Liver (tissue), 9 donors: ENCODE data around the gene DYRK1B. TPM values are rescaled to one million over a fixed set of nuclear protein-coding genes. Genes with fewer than 3 reads are reported as not detected.

Source experiments
- DNase-seq: peaks from one replicate; pipeline ENCODE4 v3.0.0-alpha.2; 2017; ENCODE audit warnings: low spot score
- H3K27ac ChIP-seq, 2 donors: one replicate each; pipeline ENCODE4 v1.7.0; 2013; ENCODE audit warnings: inconsistent platforms in 2 of 2, low read length in 2 of 2, control low read depth in 1 of 2, low read depth in 1 of 2, mild to moderate bottlenecking in 1 of 2
- H3K27me3 ChIP-seq, 4 donors: one replicate each; pipeline versions ENCODE4 v1.6.1 to v1.7.0; 2013; ENCODE audit warnings: low read length in 3 of 4, inconsistent platforms in 1 of 4, mild to moderate bottlenecking in 1 of 4, moderate library complexity in 1 of 4; ENCODE audit not compliant: control insufficient read depth in 4 of 4, insufficient read depth in 4 of 4
- H3K36me3 ChIP-seq, 4 donors: one replicate each; pipeline versions ENCODE4 v1.6.1 to v1.7.0; 2013; ENCODE audit warnings: low read length in 3 of 4, mild to moderate bottlenecking in 3 of 4, low read depth in 1 of 4, moderate library complexity in 1 of 4; ENCODE audit not compliant: control insufficient read depth in 4 of 4, insufficient read depth in 3 of 4
- H3K4me1 ChIP-seq, 4 donors: one replicate each; pipeline versions ENCODE4 v1.6.1 to v1.7.0; 2013; ENCODE audit warnings: low read length in 3 of 4, mild to moderate bottlenecking in 3 of 4, moderate library complexity in 1 of 4; ENCODE audit not compliant: control insufficient read depth in 4 of 4, insufficient read depth in 4 of 4
- H3K4me3 ChIP-seq, 3 donors: one replicate each; pipeline versions ENCODE4 v1.6.1 to v1.7.0; 2013; ENCODE audit warnings: low read length in 3 of 3, control low read depth in 1 of 3, low read depth in 1 of 3, mild to moderate bottlenecking in 1 of 3
- H3K9ac ChIP-seq, 2 donors: one replicate each; pipeline ENCODE4 v1.7.0; 2013; ENCODE audit warnings: low read length in 2 of 2, mild to moderate bottlenecking in 2 of 2, moderate library complexity in 2 of 2, control low read depth in 1 of 2, low read depth in 1 of 2
- H3K9me3 ChIP-seq, 4 donors: one replicate each; pipeline versions ENCODE4 v1.6.1 to v1.7.0; 2013; ENCODE audit warnings: low read length in 3 of 4; ENCODE audit not compliant: control insufficient read depth in 4 of 4
- ATF3 ChIP-seq: IDR thresholded peaks from 2 replicates; pipeline ENCODE4 v1.6.1; 2016; ENCODE audit warnings: antibody characterized with exemption
- CTCF ChIP-seq: fragments of 150-350 bp; IDR thresholded peaks from 2 replicates; pipeline ENCODE4 v1.5.1; 2017; ENCODE audit warnings: improper control_type of control experiment, low read depth, low read length; ENCODE audit not compliant: missing input control
- EGR1 ChIP-seq, 2 donors: IDR thresholded peaks; 2 replicates each; pipeline ENCODE4 v1.6.1; 2016 to 2018; ENCODE audit warnings: antibody characterized with exemption in 2 of 2, low read depth in 2 of 2
- FOXA1 ChIP-seq: IDR thresholded peaks from 2 replicates; pipeline ENCODE4 v1.6.1; 2016; ENCODE audit warnings: antibody characterized with exemption
- FOXA2 ChIP-seq: IDR thresholded peaks from 2 replicates; pipeline ENCODE4 v1.6.1; 2016; ENCODE audit warnings: antibody characterized with exemption
- GABPA ChIP-seq, 2 donors: IDR thresholded peaks in 1 of 2; conservative IDR thresholded peaks in 1 of 2; 2 replicates each; pipeline ENCODE4 v1.6.1; 2016; ENCODE audit warnings: antibody characterized with exemption in 2 of 2, mild to moderate bottlenecking in 1 of 2, moderate library complexity in 1 of 2
- HNF4A ChIP-seq, 2 donors: conservative IDR thresholded peaks; 2 replicates each; pipeline ENCODE4 v1.6.1; 2016; ENCODE audit warnings: antibody characterized with exemption in 2 of 2, mild to moderate bottlenecking in 2 of 2
- HNF4G ChIP-seq: IDR thresholded peaks from 2 replicates; pipeline ENCODE4 v1.6.1; 2016; ENCODE audit warnings: antibody characterized with exemption
- JUND ChIP-seq, 2 donors: IDR thresholded peaks; 2 replicates each; pipeline ENCODE4 v1.6.1; 2016; ENCODE audit warnings: antibody characterized with exemption in 2 of 2
- MAX ChIP-seq: IDR thresholded peaks from 2 replicates; pipeline ENCODE4 v1.6.1; 2016; ENCODE audit warnings: antibody characterized with exemption
- NR2F2 ChIP-seq: IDR thresholded peaks from 2 replicates; pipeline ENCODE4 v1.6.1; 2016; ENCODE audit warnings: antibody characterized with exemption
- RAD21 ChIP-seq, 2 donors: IDR thresholded peaks; 2 replicates each; pipeline ENCODE4 v1.6.1; 2016; ENCODE audit warnings: antibody characterized with exemption in 2 of 2, mild to moderate bottlenecking in 2 of 2
- REST ChIP-seq: IDR thresholded peaks from 2 replicates; pipeline ENCODE4 v1.6.1; 2016; ENCODE audit warnings: antibody characterized with exemption, mild to moderate bottlenecking
- RXRA ChIP-seq, 2 donors: IDR thresholded peaks; 2 replicates each; pipeline ENCODE4 v1.6.1; 2017 to 2018; ENCODE audit warnings: antibody characterized with exemption in 2 of 2, mild to moderate bottlenecking in 1 of 2
- SP1 ChIP-seq: IDR thresholded peaks from 2 replicates; pipeline ENCODE4 v1.6.1; 2018; ENCODE audit warnings: antibody characterized with exemption, mild to moderate bottlenecking
- TAF1 ChIP-seq: conservative IDR thresholded peaks from 2 replicates; pipeline ENCODE4 v1.6.1; 2016; ENCODE audit warnings: antibody characterized with exemption, mild to moderate bottlenecking
- YY1 ChIP-seq: IDR thresholded peaks from 2 replicates; pipeline ENCODE4 v1.6.1; 2016; ENCODE audit warnings: antibody characterized with exemption, mild to moderate bottlenecking
- ZBTB33 ChIP-seq: IDR thresholded peaks from 2 replicates; pipeline ENCODE4 v1.6.1; 2016; ENCODE audit warnings: antibody characterized with exemption
- WGBS: extraction: QIAGEN DNeasy Blood & Tissue Kit; methylation state at CpG from one replicate; pipeline ENCODE4 v1.1.7; 2013; 5-methylcytosine and 5-hydroxymethylcytosine counted together
- polyA plus RNA-seq, 2 donors: library from polyadenylated mRNA; stranded (reverse) in 1 of 2; unstranded in 1 of 2; fragments of 200-250 nt in 1 of 2; fragments of >200 nt in 1 of 2; fragmentation: Nextera tagmentation in 1 of 2; extraction: Ambion mirVana in 1 of 2; gene quantifications; one replicate each; pipeline versions ENCODE4 v1.2.1 to v1.2.3, GENCODE V29; 2013 to 2015
- total RNA-seq, 2 donors: library from RNA; depleted of rRNA; stranded (reverse); fragments of >200 nt; gene quantifications; one replicate each; pipeline ENCODE4 v1.2.3, GENCODE V29; 2014
- donor health status: healthy.
- donor health status: healthy.
- donor health status: healthy.
- donor health status: healthy.
- donor health status: healthy.

Gene DYRK1B
- total and polyA plus RNA-seq, 4 donors, result 2.8 to 7.6 (median 3.2) TPM

- no peak for TF ChIP-seq MAX
- TF ChIP-seq JUND (IDR thresholded peaks at IDR 0.05), result no peak
- no peak for TF ChIP-seq NR2F2
- TF ChIP-seq CTCF, result no peak
- TF ChIP-seq ATF3, result no peak
- no peak for TF ChIP-seq EGR1 (IDR thresholded peaks at IDR 0.05; ENCODE audit: low read depth in 2 of 2)
- TF ChIP-seq YY1, result no peak
- no peak for TF ChIP-seq RAD21 (IDR thresholded peaks at IDR 0.05)
- no peak for TF ChIP-seq FOXA2
- TF ChIP-seq TAF1, result no peak
- no peak for TF ChIP-seq HNF4A (conservative IDR thresholded peaks at IDR 0.05)
- no peak for TF ChIP-seq RXRA (IDR thresholded peaks at IDR 0.05)
- Histone ChIP-seq H3K4me1 (no peaks in the 10 kb centered on the region), H3K4me3 (no peak overlapping the region), H3K9me3 (no peaks in the 10 kb centered on the region), H3K36me3 (no peaks in the 10 kb centered on the region), H3K27me3 (no peaks in the 10 kb centered on the region), H3K9ac (no peak overlapping the region), H3K27ac (no peak overlapping the region)
- 96% methylated on average over 6 of the region's 6 CpGs for WGBS
- no peak for DNase-seq
These were observed 34.0 kb upstream of the DYRK1B start for GRCh38 chr19:39867952-39868351.

GRCh38 chr19:39867133-39867532, 33.2 kb upstream of the DYRK1B start:
- no peaks in the 10 kb centered on the region for H3K4me1 ChIP-seq
- no peak overlapping the region for H3K9ac ChIP-seq
- no peak for DNase-seq
- no peaks in the 10 kb centered on the region for H3K27me3 ChIP-seq
- H3K4me3 ChIP-seq, result no peak overlapping the region
- no peaks in the 10 kb centered on the region for H3K9me3 ChIP-seq
- TF ChIP-seq FOXA1 (no peak), CTCF (no peak), REST (no peak), RXRA (IDR thresholded peaks at IDR 0.05) (no peak), RAD21 (IDR thresholded peaks at IDR 0.05) (no peak), YY1 (no peak), EGR1 (IDR thresholded peaks at IDR 0.05; ENCODE audit: low read depth in 2 of 2) (no peak), JUND (IDR thresholded peaks at IDR 0.05) (no peak), HNF4G (no peak), ZBTB33 (no peak), TAF1 (no peak), SP1 (no peak), MAX (no peak), GABPA (IDR thresholded peaks at IDR 0.05 in 1 of 2, conservative IDR thresholded peaks at IDR 0.05 in 1 of 2) (no peak), ATF3 (no peak), HNF4A (conservative IDR thresholded peaks at IDR 0.05) (no peak)
- no peaks in the 10 kb centered on the region for H3K36me3 ChIP-seq
- no peak overlapping the region for H3K27ac ChIP-seq
- 94% methylated on average over 2 of the region's 2 CpGs for WGBS
